AG20443 (cell line): ENCODE results near the gene SANBR.
A peak's percentile ranks its signal among the peaks of the same experiment; 100 is the strongest.
"Not testable (repeated sequence)": the region's sequence is repeated elsewhere in the genome, so short reads cannot be mapped to it uniquely, and the experiment has no call there.

Experiments used
- DNase-seq: peaks from one replicate; pipeline ENCODE4 v3.0.0; 2012; ENCODE audit warnings: low spot score, mixed read lengths

The SANBR gene

GRCh38 chr2:61065714-61066709, at the start of gene SANBR:
SANBR (plus strand) TSS chr2:61065871; CDS start chr2:61070351, 4,480 bp downstream.
- DNase-seq = peak; percentile 98

GRCh38 chr2:61015976-61016375, 49.7 kb upstream of the SANBR start:
- DNase-seq = no peak

GRCh38 chr2:61016392-61017002, 49.2 kb upstream of the SANBR start:
- no peak for DNase-seq

GRCh38 chr2:61017003-61017555, 48.6 kb upstream of the SANBR start:
- DNase-seq = peak; percentile 82

- peak; percentile 91 for DNase-seq
Measured at GRCh38 chr2:61017556-61018317, 47.9 kb upstream of the SANBR start, which contains the start of the genes PEX13 and PUS10. PEX13 (plus strand) TSS chr2:61017720; CDS start chr2:61017760, 40 bp downstream. PUS10 (minus strand) TSS chr2:61018255; CDS start chr2:61011890, 6,365 bp downstream.

- no peak for DNase-seq
Measured at GRCh38 chr2:61018318-61018755, 47.3 kb upstream of the SANBR start.

- DNase-seq = no peak
Measured at GRCh38 chr2:61018798-61019197, 46.9 kb upstream of the SANBR start.

GRCh38 chr2:61021228-61021660, 44.4 kb upstream of the SANBR start:
- no peak for DNase-seq

GRCh38 chr2:61023670-61024069, 42.0 kb upstream of the SANBR start:
- DNase-seq = no peak

GRCh38 chr2:61029533-61029932, 36.1 kb upstream of the SANBR start:
- no peak for DNase-seq

- not testable (repeated sequence) for DNase-seq
Measured at GRCh38 chr2:61034592-61034991, 31.1 kb upstream of the SANBR start.

GRCh38 chr2:61036643-61037042, 29.0 kb upstream of the SANBR start:
- not testable (repeated sequence) for DNase-seq

- DNase-seq = no peak
Measured at GRCh38 chr2:61042807-61043206, 22.9 kb upstream of the SANBR start.

- no peak for DNase-seq
Measured at GRCh38 chr2:61044636-61045035, 21.0 kb upstream of the SANBR start.

- no peak for DNase-seq
Measured at GRCh38 chr2:61045226-61045625, 20.4 kb upstream of the SANBR start.

GRCh38 chr2:61045999-61046398, 19.7 kb upstream of the SANBR start:
- peak; percentile 9 for DNase-seq

GRCh38 chr2:61055557-61055956, 10.1 kb upstream of the SANBR start:
- DNase-seq = no peak

- DNase-seq = no peak
Measured at GRCh38 chr2:61057562-61057961, 8.1 kb upstream of the SANBR start.

- DNase-seq = no peak
Measured at GRCh38 chr2:61059382-61059781, 6.3 kb upstream of the SANBR start.

GRCh38 chr2:61074100-61074499, 8.4 kb downstream of the SANBR start:
- DNase-seq = no peak

- no peak for DNase-seq
Measured at GRCh38 chr2:61085883-61086282, 20.2 kb downstream of the SANBR start.

GRCh38 chr2:61089797-61090196, 24.1 kb downstream of the SANBR start:
- DNase-seq = no peak
